GM19455 (cell line): ENCODE results near the gene MRPL9.

ENCODE experiments used
- ATAC-seq: cut with Tn5 transposase; IDR thresholded peaks from one replicate; pipeline ENCODE4 v1.9.1; 2021; ENCODE audit not compliant: unreplicated experiment

MRPL9 gene

DNA sequence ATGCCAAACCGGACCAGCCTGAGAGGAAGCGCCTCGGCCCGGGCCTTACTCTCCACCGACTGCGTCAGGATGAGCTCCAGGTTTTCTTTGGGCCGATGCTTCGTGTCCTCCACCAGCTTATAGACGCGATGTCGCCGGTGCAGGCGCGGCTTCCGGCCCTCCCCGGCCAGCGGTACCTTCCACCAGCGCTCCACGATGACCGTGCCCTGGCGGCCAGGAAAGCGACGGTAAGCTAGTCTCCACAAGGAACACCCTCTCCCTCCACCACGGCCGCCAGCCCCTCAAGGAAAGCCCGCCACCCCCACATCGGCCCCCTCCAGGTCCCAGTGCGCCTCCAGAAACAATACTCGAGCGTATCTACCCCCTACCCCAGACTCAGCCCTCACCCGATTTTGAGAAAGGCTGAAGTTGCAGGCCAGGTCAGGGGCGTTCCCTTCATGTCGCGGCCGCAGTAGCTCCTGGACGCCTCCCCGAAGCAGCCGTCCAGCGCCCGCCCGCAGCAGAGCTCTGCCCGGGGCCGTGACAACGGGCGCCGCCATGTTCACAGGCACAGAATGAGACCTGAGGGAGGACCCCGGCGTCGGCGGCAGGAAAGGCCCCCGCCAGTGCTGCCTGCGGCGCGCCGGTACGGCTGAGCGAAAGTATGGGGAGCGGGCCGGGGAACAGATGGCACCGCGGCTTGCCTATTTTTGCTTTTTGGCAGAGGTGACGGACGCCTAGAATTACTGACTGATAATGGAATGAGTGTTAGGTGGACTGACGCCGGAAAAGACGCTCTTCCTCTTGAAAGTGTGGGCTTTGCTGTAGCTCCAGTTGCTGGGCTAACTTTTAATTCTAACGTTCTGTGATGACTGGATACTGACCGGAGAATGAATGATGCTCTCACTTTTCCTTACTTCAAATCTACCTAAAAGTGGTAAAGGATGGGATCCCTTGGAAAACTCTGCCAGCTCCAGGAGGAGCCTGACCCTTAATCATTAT lies at the start of gene MRPL9:
MRPL9 (minus strand) TSS at position 556 of the 981 bp plus-strand sequence; CDS start at position 539, 17 bp downstream.
- ATAC-seq, result peak; percentile 94

GRCh38 chr1:151811181-151811580 lies 47.9 kb upstream of the MRPL9 start:
- ATAC-seq, result no peak

DNA sequence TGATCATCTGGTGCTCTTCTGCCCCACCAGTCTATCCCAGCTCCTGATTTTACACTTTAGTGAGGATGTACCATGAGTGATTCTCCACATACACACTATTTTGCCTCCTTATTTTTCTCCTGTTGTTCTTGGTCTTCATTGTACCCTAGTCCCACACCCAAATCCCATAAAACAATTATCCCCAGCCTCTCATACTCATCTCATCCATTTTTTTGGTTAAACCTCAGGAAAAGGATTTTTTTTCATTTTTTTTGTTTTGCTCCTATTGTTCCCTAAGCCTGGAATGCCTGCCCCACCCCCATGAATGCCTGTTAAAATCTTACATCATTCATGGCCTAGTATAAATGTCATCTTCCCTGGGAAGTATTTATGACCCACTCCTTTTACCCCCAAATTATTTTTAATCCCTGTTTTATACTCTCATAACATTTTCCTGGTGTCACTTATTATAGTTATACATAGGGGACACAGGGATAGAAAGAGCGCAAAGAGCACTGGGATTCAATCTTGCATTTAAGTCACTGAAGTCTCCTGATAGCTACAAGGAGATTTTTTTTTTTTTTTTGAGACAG lies 46.8 kb upstream of the MRPL9 start:
- ATAC-seq, result no peak

GRCh38 chr1:151809290-151809984 lies 46.1 kb upstream of the MRPL9 start:
- no peak for ATAC-seq

GRCh38 chr1:151807766-151808165 lies 44.5 kb upstream of the MRPL9 start:
- ATAC-seq, result no peak

DNA sequence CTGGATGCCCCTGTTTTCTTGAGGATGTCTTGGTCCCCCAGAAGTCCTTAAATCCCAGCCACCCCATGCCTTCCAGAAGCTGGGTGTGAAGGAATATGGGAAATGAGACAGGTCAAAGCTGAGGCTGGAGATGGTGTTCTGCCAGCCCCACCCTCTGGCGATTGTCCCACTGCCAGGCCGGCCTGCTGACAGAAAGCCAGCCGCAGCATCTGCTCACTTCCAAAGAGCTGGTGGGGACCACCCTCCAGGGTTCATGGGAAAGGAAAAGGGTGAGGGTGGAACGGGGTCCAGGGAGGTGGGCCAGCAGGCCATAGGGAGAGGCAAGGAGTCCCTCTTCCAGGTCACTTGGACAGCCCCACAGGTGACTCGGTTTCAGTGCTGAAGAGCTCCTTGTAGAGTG lies 43.8 kb upstream of the MRPL9 start:
- ATAC-seq, result no peak

DNA sequence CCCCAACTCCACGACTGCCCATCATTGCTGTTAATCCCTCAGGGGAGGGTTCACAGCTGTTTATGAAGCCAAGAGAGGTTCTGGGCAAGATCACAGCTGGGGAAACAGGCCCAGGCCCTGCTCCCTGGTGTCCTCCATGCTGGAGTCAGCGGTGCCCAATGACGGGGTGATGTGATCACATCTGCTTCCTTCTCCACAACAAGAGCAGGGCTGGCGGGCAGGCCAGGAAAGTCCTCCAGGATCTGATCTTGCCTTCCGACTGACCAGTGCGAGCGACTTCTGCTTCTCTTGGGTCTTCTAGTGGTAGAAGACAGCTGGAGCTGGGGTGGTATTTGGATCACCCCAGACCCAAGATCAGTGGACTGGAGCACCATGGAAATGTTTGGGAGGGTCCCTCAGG lies 42.9 kb upstream of the MRPL9 start:
- no peak for ATAC-seq

- ATAC-seq, result no peak
Observed at GRCh38 chr1:151805066-151805820, 41.9 kb upstream of the MRPL9 start, which contains the start of gene LINGO4. Gene LINGO4 (minus strand): TSS chr1:151805419. CDS start chr1:151802704, 2,715 bp downstream.

GRCh38 chr1:151803915-151804314 lies 40.6 kb upstream of the MRPL9 start:
- no peak for ATAC-seq

GRCh38 chr1:151803164-151803563 lies 39.9 kb upstream of the MRPL9 start:
- ATAC-seq, result no peak

DNA sequence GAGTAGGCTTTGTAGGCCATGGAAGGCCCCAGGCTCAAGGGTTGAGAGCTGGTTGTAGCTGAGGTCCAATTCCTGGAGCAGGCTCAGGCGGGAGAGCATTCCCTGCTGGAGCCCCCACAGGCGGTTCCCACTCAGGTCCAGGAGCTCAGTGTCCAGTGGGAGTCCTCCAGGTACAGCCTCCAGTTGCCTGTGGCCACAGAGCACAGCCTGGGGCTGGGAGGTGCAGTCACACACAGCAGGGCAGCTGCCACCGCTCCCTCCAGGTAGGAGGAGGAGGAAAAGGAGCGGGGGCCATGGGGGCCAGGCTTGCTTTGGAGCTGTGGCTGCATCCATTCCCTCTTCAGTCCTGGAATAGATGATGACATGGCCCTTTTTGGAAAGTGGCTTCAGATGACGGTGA lies 39.1 kb upstream of the MRPL9 start:
- no peak for ATAC-seq

- no peak for ATAC-seq
Observed at GRCh38 chr1:151801846-151802245, 38.5 kb upstream of the MRPL9 start.

- no peak for ATAC-seq
Observed at GRCh38 chr1:151801310-151801820, 38.1 kb upstream of the MRPL9 start.

- no peak for ATAC-seq
Observed at GRCh38 chr1:151800830-151801229, 37.5 kb upstream of the MRPL9 start.

GRCh38 chr1:151799179-151800022 lies 36.1 kb upstream of the MRPL9 start:
- ATAC-seq, result no peak

DNA sequence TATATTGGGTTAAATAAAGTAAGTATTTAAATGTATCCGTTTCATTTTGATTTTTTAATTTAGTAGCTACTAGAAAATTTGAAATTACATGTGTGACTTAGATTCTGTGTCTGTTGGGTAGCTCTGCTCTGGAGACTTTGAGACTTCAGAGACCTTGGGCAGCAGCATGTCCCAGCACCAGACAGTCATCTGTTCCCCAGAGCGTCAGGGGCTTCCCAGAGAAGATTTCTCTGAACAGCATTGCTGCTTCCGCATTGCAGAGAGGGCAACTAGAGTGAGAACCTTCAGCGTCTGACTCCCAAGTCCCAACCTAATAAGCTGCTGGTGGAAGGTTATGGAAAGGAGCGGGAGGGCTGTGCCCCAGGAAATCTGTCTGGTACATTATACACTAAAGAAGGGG lies 35.3 kb upstream of the MRPL9 start:
- ATAC-seq, result no peak

- ATAC-seq, result peak; percentile 15
Observed at GRCh38 chr1:151790940-151791651, 27.8 kb upstream of the MRPL9 start.

DNA sequence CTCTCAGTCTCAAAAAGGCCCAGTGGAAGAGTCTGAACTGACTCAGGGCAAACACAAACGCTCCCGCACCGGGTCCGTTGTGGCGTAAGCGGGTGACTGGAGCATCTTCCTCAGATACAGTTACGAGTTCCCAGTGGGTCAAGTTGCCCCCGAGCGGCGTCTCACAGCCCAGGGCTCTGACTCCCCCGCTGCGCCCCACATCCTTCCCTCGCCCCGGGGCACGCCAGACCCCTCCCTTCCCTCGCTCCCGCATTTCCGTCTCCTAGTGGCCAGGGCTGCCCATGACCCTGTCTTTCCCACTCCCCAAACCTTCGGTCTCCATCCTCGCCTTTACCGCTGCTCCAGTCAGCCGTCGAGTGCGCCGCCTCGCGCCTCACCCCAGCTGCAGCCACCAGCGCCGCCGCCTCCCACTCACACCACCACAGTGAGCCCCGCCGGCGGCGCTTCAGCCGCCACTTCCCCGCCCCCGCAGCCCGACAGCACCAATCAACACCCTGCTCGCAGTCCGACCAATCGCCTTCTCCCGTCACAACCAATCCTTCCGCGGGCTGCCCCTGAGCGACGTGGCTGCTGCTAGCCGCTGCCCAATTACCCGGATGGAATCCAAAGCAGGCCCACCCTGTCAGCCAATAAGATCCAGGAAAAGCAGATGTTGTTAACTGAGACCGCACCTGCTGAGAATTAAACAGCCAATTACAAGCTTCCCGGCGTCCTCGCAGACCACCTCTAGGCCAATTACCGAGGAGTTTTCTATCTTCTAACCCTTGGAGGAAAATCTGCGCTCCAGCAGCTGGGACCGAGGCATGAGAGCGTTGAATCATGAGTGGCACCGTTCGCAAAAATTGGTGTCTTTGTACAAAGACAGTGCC lies 27.0 kb upstream of the MRPL9 start, which contains the start of gene TDRKH:
TDRKH (minus strand) TSS at position 430 of the 869 bp plus-strand sequence. CDS start 7,478 bp downstream, outside the sequence.
- peak; percentile 96 for ATAC-seq
